Measurements from ENCODE around the gene AQP12A.

DNA sequence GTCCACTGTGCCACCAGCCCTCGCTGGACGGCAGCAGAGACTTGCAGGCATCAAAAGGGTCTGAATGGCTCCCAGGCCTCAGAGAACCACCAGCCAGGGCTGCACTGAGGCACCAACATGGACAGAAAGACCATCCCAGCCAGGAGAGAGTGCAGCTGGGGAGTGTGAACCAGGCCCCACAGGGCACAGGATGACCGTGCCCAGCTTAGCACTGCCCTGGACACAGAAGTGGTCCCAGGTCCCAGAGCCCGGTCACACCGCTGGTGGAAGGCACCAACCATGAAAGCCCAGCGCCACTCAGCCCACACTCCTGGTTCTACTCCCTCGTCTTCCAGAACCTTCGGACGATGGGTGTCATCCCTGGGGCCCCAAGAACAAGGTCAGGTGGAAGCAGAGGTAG, 20.5 kb downstream of the AQP12A start:
- TF ChIP-seq, protein P1, sequence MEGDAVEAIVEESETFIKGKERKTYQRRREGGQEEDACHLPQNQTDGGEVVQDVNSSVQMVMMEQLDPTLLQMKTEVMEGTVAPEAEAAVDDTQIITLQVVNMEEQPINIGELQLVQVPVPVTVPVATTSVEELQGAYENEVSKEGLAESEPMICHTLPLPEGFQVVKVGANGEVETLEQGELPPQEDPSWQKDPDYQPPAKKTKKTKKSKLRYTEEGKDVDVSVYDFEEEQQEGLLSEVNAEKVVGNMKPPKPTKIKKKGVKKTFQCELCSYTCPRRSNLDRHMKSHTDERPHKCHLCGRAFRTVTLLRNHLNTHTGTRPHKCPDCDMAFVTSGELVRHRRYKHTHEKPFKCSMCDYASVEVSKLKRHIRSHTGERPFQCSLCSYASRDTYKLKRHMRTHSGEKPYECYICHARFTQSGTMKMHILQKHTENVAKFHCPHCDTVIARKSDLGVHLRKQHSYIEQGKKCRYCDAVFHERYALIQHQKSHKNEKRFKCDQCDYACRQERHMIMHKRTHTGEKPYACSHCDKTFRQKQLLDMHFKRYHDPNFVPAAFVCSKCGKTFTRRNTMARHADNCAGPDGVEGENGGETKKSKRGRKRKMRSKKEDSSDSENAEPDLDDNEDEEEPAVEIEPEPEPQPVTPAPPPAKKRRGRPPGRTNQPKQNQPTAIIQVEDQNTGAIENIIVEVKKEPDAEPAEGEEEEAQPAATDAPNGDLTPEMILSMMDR (IDR thresholded peaks at IDR 0.05) = no peak
- TF ChIP-seq SIN3A (IDR thresholded peaks at IDR 0.05; ENCODE audit: borderline replicate concordance, insufficient read depth, low read depth, low read length) = no peak
